HS-27A (cell line): ENCODE measurements around the gene CMIP.

Experiments
- DNase-seq: peaks from one replicate; pipeline ENCODE4 v3.0.0-alpha.2; 2012; ENCODE audit warnings: low read depth, missing footprints

CMIP gene

GRCh38 chr16:81661082-81661481 lies 216.5 kb downstream of the CMIP start:
- no peak for DNase-seq

GRCh38 chr16:81664153-81664552 lies 219.5 kb downstream of the CMIP start:
- DNase-seq, result no peak

DNA sequence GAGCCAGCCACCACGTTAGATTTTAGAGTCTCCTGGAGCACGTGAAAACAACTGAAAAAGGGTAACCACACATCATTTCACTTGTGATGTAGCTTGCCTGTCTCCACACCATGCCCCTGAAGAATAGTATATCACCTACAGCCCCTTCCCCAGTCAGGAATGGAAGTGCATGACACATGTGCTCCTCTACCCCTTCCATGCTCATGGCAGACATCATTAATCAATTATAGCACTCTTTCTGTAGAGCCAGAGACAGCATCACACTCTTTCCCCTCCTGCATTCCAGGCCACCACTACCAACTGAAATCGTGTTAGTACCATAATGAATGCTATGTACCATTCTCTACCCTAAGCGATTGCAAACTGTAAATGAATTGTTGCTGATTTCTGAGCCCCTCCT lies 221.0 kb downstream of the CMIP start:
- no peak for DNase-seq

- DNase-seq, result no peak
Observed at GRCh38 chr16:81666113-81666512, 221.5 kb downstream of the CMIP start.

DNA sequence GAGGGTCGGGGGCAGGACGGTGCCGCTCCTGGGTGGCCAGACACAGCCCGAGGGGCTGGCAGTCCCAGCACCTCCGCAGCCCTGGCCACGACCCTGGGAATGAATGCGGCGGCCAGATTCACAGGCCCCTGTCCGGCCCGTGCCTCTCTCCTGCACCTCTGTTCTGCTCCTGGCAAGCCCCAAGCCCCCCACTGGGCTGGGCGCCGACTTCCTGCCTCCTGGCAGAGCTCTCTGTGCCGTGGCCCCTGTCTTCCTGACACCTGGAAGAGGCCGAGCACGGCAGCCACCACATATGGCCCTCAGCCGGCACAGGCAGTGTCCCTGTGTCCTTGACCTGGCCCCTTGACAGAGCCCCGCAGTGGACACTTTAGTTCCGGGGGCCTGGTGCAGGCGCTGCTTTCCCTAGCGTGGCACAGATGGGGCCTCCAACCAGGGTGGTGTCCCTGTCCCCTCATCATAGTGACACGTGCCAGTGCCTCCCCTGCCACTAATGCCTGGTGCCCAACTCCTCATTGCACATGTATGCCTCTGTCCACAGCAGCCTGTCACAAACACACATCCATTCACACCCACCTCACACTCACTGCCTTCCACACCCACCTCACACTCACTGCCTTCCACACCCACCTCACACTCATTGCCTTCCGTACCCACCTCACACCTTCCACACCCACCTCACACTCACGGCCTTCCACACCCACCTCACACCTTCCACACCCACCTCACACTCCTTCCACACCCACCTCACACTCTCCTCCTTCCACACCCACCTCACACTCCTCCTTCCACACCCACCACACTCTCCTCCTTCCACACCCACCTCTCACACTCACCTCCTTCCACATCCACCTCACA lies 223.9 kb downstream of the CMIP start:
- no peak for DNase-seq

DNA sequence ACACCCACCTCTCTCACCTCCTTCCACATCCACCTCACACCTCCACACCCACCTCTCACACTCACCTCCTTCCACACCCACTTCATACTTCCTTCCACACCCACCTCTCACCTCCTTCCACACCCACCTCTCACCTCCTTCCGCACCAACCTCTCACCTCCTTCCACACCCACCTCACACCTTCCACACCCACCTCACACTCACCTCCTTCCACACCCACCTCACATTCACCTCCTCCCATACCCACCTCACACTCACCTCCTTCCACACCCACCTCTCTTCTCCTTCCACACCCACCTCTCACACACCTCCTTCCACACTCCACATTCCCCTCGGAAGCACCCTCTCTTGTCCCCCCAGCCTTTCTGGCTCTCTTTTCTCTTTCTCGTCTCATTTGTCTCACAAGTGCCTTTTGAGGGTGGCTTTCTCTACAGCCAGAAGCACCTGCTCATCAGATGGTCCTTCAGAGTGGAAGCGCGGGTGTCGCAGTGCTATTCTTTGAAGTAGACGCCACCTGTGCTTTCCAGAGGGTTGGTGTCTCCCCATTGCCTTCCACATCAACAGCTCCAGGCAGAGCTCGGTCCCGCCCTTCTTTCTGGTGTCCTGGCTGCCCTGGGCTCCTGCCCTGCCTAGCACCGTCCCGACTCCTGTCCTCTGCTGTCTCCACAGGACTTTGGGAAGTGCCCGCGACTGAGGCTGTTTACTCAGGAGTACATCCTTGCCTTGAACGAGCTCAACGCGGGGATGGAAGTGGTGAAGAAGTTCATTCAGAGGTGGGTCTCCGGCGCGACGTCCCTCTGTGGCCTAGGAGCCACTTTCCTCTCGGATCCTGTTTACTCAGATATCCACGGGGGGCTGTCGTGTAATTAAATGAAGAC lies 225.1 kb downstream of the CMIP start:
- no peak for DNase-seq

DNA sequence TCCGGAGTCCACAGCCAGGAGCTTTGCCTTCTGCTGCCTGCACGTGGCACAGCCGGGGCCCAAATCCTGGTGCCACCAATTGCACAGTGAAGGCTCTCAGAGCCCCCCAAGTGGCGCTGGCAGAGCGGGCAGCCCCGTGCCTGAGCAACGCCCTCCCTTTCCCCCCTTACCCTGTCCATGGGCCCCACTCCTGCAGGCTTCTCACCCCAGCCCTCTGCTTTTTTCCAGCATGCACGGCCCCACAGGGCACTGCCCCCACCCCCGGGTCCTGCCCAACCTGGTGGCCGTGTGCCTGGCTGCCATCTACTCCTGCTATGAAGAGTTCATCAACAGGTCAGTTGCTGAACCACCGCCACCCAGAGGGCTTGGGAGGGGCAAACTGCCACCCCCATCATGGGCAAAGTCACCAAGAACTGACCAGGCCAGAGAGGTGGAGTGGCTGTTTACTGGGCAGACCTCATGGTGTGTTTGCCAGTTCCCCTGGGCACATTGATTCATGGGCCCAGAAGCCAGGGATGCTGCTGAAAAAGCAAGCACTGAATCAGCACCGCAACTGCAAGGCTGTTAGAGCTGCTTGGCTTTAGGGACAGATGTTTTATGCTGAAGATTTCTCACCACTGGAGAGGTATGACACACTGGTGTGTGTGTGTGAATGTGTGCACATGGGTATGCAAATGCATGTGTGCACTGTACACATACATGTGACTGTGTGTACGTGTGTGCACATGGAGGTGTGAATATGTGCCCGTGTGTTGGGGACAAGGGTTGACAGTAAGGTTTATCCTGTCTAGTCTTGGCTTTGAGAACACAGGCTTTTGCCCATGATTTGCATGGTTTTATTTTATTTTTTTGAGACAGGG lies 227.4 kb downstream of the CMIP start:
- no peak for DNase-seq

GRCh38 chr16:81673432-81673831 lies 228.8 kb downstream of the CMIP start:
- DNase-seq, result no peak

- DNase-seq, result no peak
Observed at GRCh38 chr16:81675662-81676061, 231.1 kb downstream of the CMIP start.

- DNase-seq, result no peak
Observed at GRCh38 chr16:81676066-81676882, 231.7 kb downstream of the CMIP start.

- DNase-seq, result no peak
Observed at GRCh38 chr16:81676883-81677737, 232.5 kb downstream of the CMIP start.

DNA sequence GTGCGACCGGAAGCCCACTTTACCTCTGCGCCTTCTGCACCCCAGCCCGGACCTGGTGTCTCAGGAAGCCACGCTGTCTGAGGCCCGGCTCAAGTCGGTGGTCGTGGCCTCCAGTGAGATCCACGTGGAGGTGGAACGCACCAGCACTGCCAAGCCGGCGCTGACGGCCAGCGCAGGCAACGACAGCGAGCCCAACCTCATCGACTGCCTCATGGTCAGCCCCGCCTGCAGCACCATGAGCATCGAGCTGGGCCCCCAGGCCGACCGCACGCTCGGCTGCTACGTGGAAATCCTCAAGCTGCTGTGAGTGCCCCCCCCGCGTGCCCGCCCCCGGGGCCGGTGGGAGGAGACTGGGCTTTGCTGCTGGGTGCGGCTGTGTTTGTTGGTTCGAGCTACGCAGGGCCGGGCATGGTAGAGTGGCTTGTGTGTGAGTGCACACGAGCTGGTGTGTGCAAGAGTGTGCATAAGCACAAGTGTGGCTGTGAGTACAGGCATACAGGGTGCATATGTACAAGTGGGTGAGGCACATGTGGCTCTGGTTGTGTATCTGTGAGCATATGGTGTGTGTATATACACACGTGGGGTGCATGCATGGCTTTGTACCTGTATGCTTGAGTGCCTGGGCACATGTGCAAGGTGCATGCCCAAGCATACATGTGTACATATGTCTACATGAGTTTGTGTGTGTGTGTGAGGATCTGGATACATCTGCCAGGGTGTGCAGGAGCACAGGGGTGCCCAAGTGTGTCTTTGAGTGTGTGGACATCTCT lies 233.9 kb downstream of the CMIP start:
- DNase-seq, result no peak

GRCh38 chr16:81679721-81680430 lies 235.3 kb downstream of the CMIP start:
- DNase-seq, result no peak

DNA sequence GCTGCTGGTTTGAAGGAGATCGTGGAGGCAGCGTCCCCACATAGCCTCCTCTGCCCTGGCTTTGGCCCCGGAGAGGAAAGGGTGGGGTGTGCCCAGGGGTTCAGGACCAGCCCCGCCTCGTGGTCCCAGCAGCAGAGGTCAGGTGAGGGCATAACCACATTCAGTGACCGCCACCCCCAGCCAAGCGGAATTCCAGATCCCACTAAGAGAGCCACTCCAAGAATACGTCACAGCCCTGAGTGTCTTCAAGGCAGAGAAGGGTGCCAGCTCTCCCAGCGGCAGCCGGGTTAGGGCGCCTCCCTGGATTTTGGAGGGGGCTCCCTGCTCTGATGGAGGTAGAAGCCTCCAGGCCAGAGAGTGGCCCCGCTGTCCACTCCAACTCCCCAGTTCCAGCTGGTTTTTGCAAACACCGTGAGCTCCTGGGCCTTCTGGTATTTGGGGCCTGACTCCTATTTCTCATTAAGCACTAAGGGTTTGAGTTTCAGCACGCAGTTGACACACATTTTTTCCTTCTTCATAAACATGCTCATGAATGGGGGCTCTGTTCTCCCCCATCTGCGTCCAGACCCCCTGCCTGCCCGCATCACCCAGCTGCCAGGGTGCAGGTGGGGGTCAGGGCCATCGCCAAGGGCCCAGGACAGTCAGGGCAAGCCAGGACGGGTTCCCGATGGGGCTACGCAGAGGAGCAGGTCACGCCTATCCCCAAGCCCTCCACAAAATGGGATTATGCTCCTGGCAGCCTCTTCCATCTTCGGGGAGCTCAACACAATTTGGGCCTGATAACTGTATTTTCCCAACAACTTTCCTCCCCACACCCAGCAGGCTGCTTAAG lies 236.1 kb downstream of the CMIP start:
- DNase-seq, result no peak

- no peak for DNase-seq
Observed at GRCh38 chr16:81681311-81681710, 236.7 kb downstream of the CMIP start.

DNA sequence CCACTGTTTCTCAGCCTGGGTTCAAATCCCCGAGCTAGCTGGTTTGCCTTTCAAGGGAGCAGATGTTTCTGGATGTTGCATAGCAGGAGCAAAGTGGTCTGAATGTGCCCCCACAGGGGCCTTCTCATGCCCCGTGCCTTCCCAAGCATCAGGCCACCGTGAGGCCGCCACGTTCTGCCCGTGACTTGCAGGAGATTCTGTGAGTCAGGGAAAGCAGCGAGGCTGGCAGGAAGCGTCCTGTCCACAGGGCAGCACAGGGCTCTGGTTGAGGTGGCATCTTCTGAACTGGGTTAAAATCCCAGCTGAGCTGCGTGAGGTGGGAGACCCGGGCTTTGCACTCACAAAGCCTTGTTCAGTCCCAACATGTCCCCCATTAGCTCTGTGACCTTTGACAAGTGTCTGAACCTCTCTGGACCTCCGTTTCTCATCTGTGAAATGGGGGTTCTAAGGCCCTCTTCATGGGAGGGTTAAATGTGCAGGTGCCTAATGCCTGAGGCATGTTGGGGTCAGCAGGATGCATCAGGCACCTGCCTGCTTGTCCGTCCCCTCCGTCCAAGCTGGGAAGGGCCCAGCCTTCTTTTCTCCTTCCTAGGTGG lies 239.7 kb downstream of the CMIP start:
- DNase-seq, result no peak

GRCh38 chr16:81684901-81685300 lies 240.3 kb downstream of the CMIP start:
- no peak for DNase-seq
